HG02588 (cell line): ENCODE results near the gene RALGAPA2.

ENCODE experiments used
- ATAC-seq: cut with Tn5 transposase; IDR thresholded peaks from one replicate; pipeline ENCODE4 v1.9.1; 2021; ENCODE audit warnings: mild to moderate bottlenecking, moderate library complexity; ENCODE audit not compliant: unreplicated experiment

The RALGAPA2 gene

GRCh38 chr20:20712474-20713243 lies at the start of gene RALGAPA2:
RALGAPA2 (minus strand) TSS chr20:20712644; CDS start chr20:20712480, 164 bp downstream.
- ATAC-seq = peak; percentile 95

- ATAC-seq = no peak
Measured at GRCh38 chr20:20761301-20761700, 48.9 kb upstream of the RALGAPA2 start.

- no peak for ATAC-seq
Measured at GRCh38 chr20:20759132-20759531, 46.7 kb upstream of the RALGAPA2 start.

- no peak for ATAC-seq
Measured at GRCh38 chr20:20755674-20756319, 43.4 kb upstream of the RALGAPA2 start.

GRCh38 chr20:20755231-20755630 lies 42.8 kb upstream of the RALGAPA2 start:
- ATAC-seq = no peak

GRCh38 chr20:20754714-20755113 lies 42.3 kb upstream of the RALGAPA2 start:
- ATAC-seq = no peak

- no peak for ATAC-seq
Measured at GRCh38 chr20:20752712-20753111, 40.3 kb upstream of the RALGAPA2 start.

GRCh38 chr20:20747298-20747697 lies 34.9 kb upstream of the RALGAPA2 start:
- ATAC-seq = no peak

- ATAC-seq = no peak
Measured at GRCh38 chr20:20744170-20744725, 31.8 kb upstream of the RALGAPA2 start.

- ATAC-seq = no peak
Measured at GRCh38 chr20:20743511-20744169, 31.2 kb upstream of the RALGAPA2 start.

- ATAC-seq = no peak
Measured at GRCh38 chr20:20741087-20742045, 28.9 kb upstream of the RALGAPA2 start.

GRCh38 chr20:20740541-20740940 lies 28.1 kb upstream of the RALGAPA2 start:
- no peak for ATAC-seq

GRCh38 chr20:20737158-20737557 lies 24.7 kb upstream of the RALGAPA2 start:
- ATAC-seq = no peak

- ATAC-seq = no peak
Measured at GRCh38 chr20:20736303-20736702, 23.9 kb upstream of the RALGAPA2 start.

- ATAC-seq = peak; percentile 50
Measured at GRCh38 chr20:20734475-20734948, 22.1 kb upstream of the RALGAPA2 start.

GRCh38 chr20:20733943-20734342 lies 21.5 kb upstream of the RALGAPA2 start:
- ATAC-seq = no peak

GRCh38 chr20:20732641-20733040 lies 20.2 kb upstream of the RALGAPA2 start:
- ATAC-seq = no peak

- ATAC-seq = no peak
Measured at GRCh38 chr20:20731945-20732296, 19.5 kb upstream of the RALGAPA2 start.

- no peak for ATAC-seq
Measured at GRCh38 chr20:20731000-20731944, 18.8 kb upstream of the RALGAPA2 start.
